ENCODE measurements around the gene TCF7L1.
A peak's percentile ranks its signal among the peaks of the same experiment; 100 is the strongest.

GRCh38 chr2:85215081-85215447 is 81.9 kb downstream of the TCF7L1 start:
- TF ChIP-seq CTCF (conservative IDR thresholded peaks at IDR 0.05; ENCODE audit: low read length) (peak; percentile 56), EZH2phosphoT487 (IDR thresholded peaks at IDR 0.05; ENCODE audit: borderline replicate concordance, low read depth, low read length) (no peak)

Measured in OCI-LY7 (cell line).